Activated naive CD4-positive, alpha-beta T cell treated with anti-CD3 and anti-CD28 coated beads, Interleukin-2, amount 10 ng/mL, durations not matched to agents 7 days and 5 days (primary cell): ENCODE measurements around the gene BPIFB4.
"Not testable (repeated sequence)": the region's sequence is repeated elsewhere in the genome, so short reads cannot be mapped to it uniquely, and the experiment has no call there.

Experiments used
- CTCF ChIA-PET: fragments of 350-600 bp; sonication (Branson Sonifier 250); formaldehyde crosslinking; loops from one replicate; lab custom pipeline; 2021; ENCODE audit warnings: antibody characterized with exemption; lab: Charles Lee
- DNase-seq: peaks from one replicate; pipeline ENCODE4 v3.0.0-alpha.2; 2020
- H3K27ac Mint-ChIP-seq: one replicate; pipeline ENCODE4 v1.8.0; 2021; ENCODE audit warnings: mild to moderate bottlenecking, moderate library complexity, mixed read lengths
- H3K27me3 Mint-ChIP-seq: one replicate; pipeline ENCODE4 v1.8.0; 2021; ENCODE audit warnings: mild to moderate bottlenecking, mixed read lengths
- H3K36me3 Mint-ChIP-seq: one replicate; pipeline ENCODE4 v1.8.0; 2021; ENCODE audit warnings: mixed read lengths
- H3K4me1 Mint-ChIP-seq: one replicate; pipeline ENCODE4 v1.8.0; 2021; ENCODE audit warnings: mixed read lengths
- H3K4me3 Mint-ChIP-seq: one replicate; pipeline ENCODE4 v1.8.0; 2021; ENCODE audit warnings: mild to moderate bottlenecking, moderate library complexity, mixed read lengths
- H3K9me3 Mint-ChIP-seq: one replicate; pipeline ENCODE4 v1.8.0; 2021; ENCODE audit warnings: mixed read lengths

The BPIFB4 gene

DNA sequence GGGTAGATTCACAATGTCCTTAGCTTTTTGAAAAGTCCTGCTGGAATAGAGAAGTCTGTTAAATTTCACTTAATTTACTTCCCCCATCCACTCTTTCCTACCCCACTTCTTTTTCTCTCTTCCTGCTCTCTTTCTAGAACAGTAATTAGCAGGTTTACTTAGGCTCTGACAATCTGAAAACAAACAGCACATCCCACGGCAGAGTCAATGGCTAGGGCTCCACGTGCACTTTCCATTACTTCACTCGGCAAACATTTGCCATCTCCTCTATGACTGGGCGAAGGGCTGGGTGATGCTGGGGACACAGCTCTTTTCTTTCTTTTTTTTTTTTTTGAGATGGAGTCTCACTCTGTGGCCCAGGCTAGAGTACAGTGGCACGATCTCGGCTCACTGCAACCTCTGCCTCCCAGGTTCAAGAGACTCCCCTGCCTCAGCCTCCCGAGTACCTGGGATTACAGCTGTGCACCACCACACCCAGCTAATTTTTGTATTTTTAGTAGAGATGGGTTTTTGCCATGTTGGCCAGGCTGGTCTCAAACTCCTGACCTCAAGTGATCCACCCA, 26.7 kb downstream of the BPIFB4 start:
- not testable (repeated sequence) for H3K27ac Mint-ChIP-seq, H3K4me1 Mint-ChIP-seq, H3K9me3 Mint-ChIP-seq, H3K27me3 Mint-ChIP-seq, DNase-seq, H3K36me3 Mint-ChIP-seq, H3K4me3 Mint-ChIP-seq
- CTCF ChIA-PET = interaction anchor here (1.2 kb wide), 1 partner anchor 185 kb away, joined by 3 read pairs; no protein-coding TSS in a partner anchor

DNA sequence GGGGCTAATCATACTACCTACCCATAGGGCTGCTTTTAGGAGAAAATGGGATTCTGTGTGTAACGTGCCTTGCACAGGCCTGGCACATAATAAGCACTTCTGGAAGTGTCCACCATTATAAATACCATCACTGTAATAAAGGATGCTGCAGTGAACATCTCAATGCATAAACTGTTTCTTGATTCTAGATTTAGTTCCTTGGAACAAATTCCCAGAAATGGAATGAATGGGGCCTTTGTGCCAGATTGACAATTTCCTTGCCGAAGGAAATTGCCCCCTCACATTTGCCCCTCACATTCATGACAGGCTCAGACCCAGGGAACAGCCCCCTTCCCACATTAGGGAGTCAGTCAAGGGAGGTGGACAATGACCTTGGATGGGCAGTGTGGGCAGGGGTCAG, 29.2 kb downstream of the BPIFB4 start:
- H3K36me3 Mint-ChIP-seq = no peaks in the 10 kb centered on the region
- CTCF ChIA-PET = no interaction called here

GRCh38 chr20:33110147-33110825, 30.8 kb downstream of the BPIFB4 start:
- no peak overlapping the region for H3K4me3 Mint-ChIP-seq
- no peak overlapping the region for H3K27ac Mint-ChIP-seq
- CTCF ChIA-PET = no interaction called here
- H3K9me3 Mint-ChIP-seq = no peaks in the 10 kb centered on the region
- no peaks in the 10 kb centered on the region for H3K27me3 Mint-ChIP-seq
- no peaks in the 10 kb centered on the region for H3K36me3 Mint-ChIP-seq
- no peak for DNase-seq
- no peaks in the 10 kb centered on the region for H3K4me1 Mint-ChIP-seq

More for the DNA sequence above, 29.2 kb downstream of the BPIFB4 start:
- H3K4me1 Mint-ChIP-seq = no peaks in the 10 kb centered on the region
- H3K27me3 Mint-ChIP-seq = peaks cover 3% of the 10 kb centered on the region
- H3K27ac Mint-ChIP-seq = no peak overlapping the region
- H3K4me3 Mint-ChIP-seq = no peak overlapping the region
- DNase-seq = no peak
- H3K9me3 Mint-ChIP-seq = no peaks in the 10 kb centered on the region

DNA sequence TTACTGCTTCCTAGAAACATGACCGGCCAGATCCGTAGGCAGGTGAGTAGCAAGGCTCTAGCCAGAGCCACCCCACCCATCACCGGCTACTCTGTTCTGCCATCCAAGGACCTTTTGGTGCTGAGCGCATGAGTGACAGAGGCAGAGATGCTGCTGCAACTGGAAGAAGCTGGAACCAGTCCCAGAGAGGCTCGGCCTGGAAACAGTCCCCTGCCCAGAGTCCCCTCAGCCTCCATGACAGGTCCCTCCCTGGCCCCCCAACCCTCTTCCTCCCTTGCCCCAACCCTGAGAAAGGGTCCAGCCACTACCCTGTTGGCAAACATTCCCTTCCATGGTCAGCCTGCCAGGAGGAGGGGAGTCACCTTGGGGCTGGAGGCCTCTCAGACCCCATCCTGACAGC, 31.9 kb downstream of the BPIFB4 start:
- no peak overlapping the region for H3K27ac Mint-ChIP-seq
- CTCF ChIA-PET = no interaction called here
- no peaks in the 10 kb centered on the region for H3K4me1 Mint-ChIP-seq
- H3K36me3 Mint-ChIP-seq = no peaks in the 10 kb centered on the region
- H3K4me3 Mint-ChIP-seq = no peak overlapping the region
- no peaks in the 10 kb centered on the region for H3K9me3 Mint-ChIP-seq
- H3K27me3 Mint-ChIP-seq = no peaks in the 10 kb centered on the region
- no peak for DNase-seq

DNA sequence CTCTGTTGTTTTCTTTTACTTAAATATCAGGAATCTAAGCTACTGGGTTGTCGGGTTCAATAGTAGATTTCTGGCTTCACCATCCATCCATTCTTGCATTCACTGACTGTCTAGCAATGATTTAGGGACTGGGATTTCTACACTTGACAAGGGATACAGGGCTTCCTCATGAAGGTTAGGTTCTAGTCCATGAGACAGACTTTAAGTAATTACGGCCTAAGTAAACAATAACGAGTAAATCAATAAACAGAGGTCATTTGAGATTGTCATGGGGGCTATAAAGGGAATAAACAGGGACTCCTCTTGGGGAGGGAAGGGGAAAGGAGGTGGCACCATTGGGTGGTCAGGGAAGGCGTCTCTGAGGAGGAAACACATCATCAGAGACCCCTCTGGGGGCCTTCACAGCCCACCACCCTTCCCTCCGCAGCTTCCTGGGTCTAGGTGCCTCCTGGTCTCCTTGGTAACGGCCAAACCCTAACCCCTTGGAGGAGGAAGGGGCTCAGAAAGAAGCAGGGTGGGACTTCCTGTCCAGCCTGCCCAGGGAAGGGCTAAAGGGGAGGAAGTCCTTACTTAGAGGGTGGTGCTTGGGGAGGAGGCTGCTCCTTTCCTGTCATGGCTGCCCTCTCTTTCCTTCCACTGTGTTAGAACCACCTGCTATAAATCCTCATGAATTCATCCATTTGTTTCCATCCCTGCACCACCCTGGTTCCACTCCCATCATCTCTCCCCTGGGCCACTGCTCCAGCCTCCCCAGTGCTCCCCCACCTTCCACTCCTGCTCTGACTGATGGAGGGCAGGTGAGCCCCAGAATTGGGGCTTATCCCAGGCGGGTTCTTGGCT, 33.3 kb downstream of the BPIFB4 start:
- H3K36me3 Mint-ChIP-seq = no peaks in the 10 kb centered on the region
- CTCF ChIA-PET = no interaction called here
- DNase-seq = no peak
- H3K4me1 Mint-ChIP-seq = no peaks in the 10 kb centered on the region
- no peaks in the 10 kb centered on the region for H3K9me3 Mint-ChIP-seq
- H3K27ac Mint-ChIP-seq = no peak overlapping the region
- no peak overlapping the region for H3K4me3 Mint-ChIP-seq
- peaks cover 3% of the 10 kb centered on the region for H3K27me3 Mint-ChIP-seq

DNA sequence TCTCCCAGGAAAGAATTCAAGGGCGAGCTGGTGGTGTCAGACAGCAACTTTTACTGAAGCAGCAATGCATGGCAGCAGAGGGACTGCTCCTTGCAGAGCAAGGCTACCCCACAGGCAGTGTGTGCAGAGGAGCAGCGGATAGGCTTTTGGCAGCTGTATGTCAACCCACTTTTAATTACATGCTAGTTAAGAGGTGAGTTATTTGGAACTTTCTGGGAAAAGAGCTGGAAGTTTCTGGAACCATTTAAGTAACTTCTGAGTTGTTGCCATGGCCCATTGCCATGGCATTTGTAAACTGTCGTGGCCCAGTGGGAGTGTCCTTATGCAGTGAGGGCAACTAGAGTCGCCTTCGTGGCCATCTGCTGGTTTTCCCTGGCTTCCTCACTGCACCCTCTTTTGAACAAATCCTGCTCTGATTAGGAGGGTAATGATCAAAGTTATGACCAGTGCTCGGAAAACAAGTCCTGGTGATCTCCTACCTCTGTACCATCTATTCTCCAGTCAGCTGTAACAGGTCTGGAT, 34.0 kb downstream of the BPIFB4 start:
- Mint-ChIP-seq H3K9me3 (no peaks in the 10 kb centered on the region), H3K4me1 (no peaks in the 10 kb centered on the region), H3K4me3 (no peak overlapping the region), H3K36me3 (no peaks in the 10 kb centered on the region), H3K27me3 (peaks cover 8% of the 10 kb centered on the region), H3K27ac (no peak overlapping the region)
- CTCF ChIA-PET = interaction anchor here (0.6 kb wide), 1 partner anchor 9 kb away, joined by 3 read pairs; no protein-coding TSS in a partner anchor
- DNase-seq = no peak

DNA sequence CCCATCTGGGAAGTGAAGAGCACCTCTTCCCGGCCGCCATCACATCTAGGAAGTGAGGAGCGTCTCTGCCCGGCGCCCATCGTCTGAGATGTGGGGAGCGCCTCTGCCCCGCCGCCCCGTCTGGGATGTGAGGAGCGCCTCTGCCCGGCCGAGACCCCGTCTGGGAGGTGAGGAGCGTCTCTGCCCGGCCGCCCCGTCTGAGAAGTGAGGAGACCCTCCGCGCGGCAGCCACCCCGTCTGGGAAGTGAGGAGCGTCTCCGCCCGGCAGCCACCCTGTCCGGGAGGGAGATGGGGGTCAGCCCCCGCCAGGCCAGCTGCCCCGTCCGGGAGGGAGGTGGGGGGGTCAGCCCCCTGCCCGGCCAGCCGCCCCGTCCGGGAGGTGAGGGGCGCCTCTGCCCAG, 36.1 kb downstream of the BPIFB4 start:
- H3K9me3 Mint-ChIP-seq, H3K36me3 Mint-ChIP-seq, H3K27ac Mint-ChIP-seq, CTCF ChIA-PET, H3K27me3 Mint-ChIP-seq, H3K4me3 Mint-ChIP-seq, DNase-seq: not testable (repeated sequence)
- peaks cover 12% of the 10 kb centered on the region for H3K4me1 Mint-ChIP-seq

GRCh38 chr20:33119725-33120720, 40.6 kb downstream of the BPIFB4 start:
- Mint-ChIP-seq H3K4me3 (no peak overlapping the region), H3K4me1 (peaks cover 13% of the 10 kb centered on the region), H3K9me3 (peaks cover 13% of the 10 kb centered on the region), H3K27me3 (peaks cover 21% of the 10 kb centered on the region), H3K27ac (no peak overlapping the region), H3K36me3 (no peaks in the 10 kb centered on the region)
- DNase-seq = no peak
- CTCF ChIA-PET = no interaction called here

DNA sequence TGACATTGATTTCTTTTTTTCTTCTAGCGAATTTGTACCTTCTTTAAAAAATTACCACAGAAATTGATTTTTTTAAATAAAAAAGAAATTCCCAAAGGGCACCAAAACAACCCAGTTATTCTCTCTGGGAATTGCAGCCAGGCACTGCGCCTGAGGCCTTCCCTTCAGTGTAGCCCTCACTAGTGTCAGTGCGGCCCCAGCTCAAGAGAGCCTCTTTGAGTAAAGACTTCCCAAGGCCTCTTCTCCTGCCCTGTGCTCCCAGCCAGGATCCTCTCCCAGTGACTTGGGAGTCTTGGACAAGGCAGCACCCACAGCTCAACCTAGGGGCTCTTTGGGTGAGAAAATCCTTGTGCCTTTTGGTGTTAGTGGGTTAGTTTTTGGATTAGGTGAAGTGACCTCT, 41.5 kb downstream of the BPIFB4 start:
- DNase-seq = no peak
- Mint-ChIP-seq H3K27ac (no peak overlapping the region), H3K36me3 (no peaks in the 10 kb centered on the region), H3K27me3 (peaks cover 29% of the 10 kb centered on the region), H3K4me1 (peaks cover 13% of the 10 kb centered on the region), H3K9me3 (peaks cover 13% of the 10 kb centered on the region), H3K4me3 (no peak overlapping the region)
- CTCF ChIA-PET = no interaction called here

- Mint-ChIP-seq H3K9me3 (peaks cover 13% of the 10 kb centered on the region), H3K4me1 (peaks cover 13% of the 10 kb centered on the region), H3K27me3 (peaks cover 34% of the 10 kb centered on the region)
- H3K36me3 Mint-ChIP-seq, DNase-seq, H3K4me3 Mint-ChIP-seq, H3K27ac Mint-ChIP-seq: not testable (repeated sequence)
- CTCF ChIA-PET = interaction anchor here (0.6 kb wide), 1 partner anchor 207 kb away, joined by 3 read pairs; no protein-coding TSS in a partner anchor
Observed at GRCh38 chr20:33122297-33122696, 42.9 kb downstream of the BPIFB4 start.

DNA sequence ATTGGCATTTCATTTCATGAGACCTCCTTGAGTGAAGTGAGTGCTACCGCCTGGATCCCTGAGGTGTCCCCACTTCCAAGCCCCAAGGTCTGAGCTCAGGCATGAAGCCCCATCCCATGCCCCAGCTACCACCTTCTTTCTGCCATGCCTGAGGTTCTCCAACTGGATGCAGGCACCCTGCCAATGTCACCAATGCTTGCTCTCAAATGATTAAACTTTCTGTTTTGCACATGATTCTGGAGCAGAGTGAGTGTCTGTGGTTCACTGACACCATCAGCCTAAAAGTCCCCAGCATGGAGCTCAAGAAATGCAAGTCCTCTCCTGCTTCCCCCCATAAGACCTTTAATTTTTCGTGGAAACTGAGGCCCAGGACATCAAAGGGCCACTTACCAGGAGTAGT, 44.8 kb downstream of the BPIFB4 start:
- peaks cover 30% of the 10 kb centered on the region for H3K27me3 Mint-ChIP-seq
- H3K4me3 Mint-ChIP-seq = no peak overlapping the region
- no peak overlapping the region for H3K27ac Mint-ChIP-seq
- DNase-seq = no peak
- H3K36me3 Mint-ChIP-seq = no peaks in the 10 kb centered on the region
- CTCF ChIA-PET = no interaction called here
- H3K9me3 Mint-ChIP-seq = peaks cover 13% of the 10 kb centered on the region
- peaks cover 11% of the 10 kb centered on the region for H3K4me1 Mint-ChIP-seq

GRCh38 chr20:33124994-33125393, 45.6 kb downstream of the BPIFB4 start:
- H3K9me3 Mint-ChIP-seq = peaks cover 13% of the 10 kb centered on the region
- H3K4me1 Mint-ChIP-seq = peaks cover 6% of the 10 kb centered on the region
- no peak for DNase-seq
- no peaks in the 10 kb centered on the region for H3K36me3 Mint-ChIP-seq
- no peak overlapping the region for H3K4me3 Mint-ChIP-seq
- no peak overlapping the region for H3K27ac Mint-ChIP-seq
- H3K27me3 Mint-ChIP-seq = peaks cover 30% of the 10 kb centered on the region
- CTCF ChIA-PET = no interaction called here

DNA sequence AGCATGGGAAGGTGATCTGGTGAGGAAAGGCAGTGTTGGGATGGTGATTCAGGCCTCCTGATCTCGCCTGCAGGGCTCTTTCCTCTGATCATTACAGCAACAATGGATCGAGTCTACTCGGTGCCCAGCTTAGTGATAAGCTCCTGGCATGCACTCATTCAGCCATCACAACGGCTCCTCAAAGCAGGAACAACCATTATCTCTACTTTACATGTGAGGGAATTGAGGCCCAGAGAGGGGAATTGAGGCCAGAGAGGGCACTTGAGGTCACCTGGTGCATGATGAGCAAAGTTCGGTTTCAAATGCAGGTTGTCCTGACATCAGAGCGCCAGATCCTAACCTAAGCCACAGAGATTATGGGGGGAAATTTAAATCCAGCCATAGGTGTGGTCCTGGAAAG, 46.5 kb downstream of the BPIFB4 start:
- Mint-ChIP-seq H3K4me1 (no peaks in the 10 kb centered on the region), H3K27ac (no peak overlapping the region), H3K36me3 (no peaks in the 10 kb centered on the region), H3K9me3 (peaks cover 7% of the 10 kb centered on the region), H3K27me3 (peaks cover 30% of the 10 kb centered on the region), H3K4me3 (no peak overlapping the region)
- no peak for DNase-seq
- CTCF ChIA-PET = no interaction called here
